Measurements from ENCODE around the gene DLGAP1. TPM values are rescaled to one million over a fixed set of nuclear protein-coding genes. Genes with fewer than 3 reads are reported as not detected.

DLGAP1 gene
- total RNA-seq, 4 donors from 2014 or later = 1.2 to 1.4 (median 1.4) TPM

DNA sequence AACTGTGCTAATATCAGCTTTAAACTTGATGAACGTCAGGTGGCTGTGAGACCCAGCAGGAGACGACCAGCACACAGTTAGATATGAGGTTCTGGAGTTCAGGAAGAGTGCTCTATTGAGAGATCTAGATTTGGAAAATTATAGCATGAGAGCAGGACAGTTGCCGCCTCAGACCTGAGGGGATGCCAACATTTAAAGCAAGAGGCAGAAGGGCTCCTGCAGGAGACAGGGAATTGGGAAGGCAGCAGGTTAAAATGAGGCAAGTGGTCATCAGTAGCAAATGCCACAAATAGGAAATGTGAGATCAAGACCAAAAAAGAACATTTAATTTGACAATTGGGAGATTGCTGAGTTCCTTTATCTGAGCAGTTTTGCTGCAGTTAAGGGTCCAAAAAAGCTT, 533.3 kb downstream of the DLGAP1 start:
- H3K4me3 ChIP-seq = no peak overlapping the region
- H3K36me3 ChIP-seq = no peaks in the 10 kb centered on the region
- peaks cover 0 to 3% (median 0%) of the 10 kb centered on the region in 4 donors for H3K4me1 ChIP-seq
- WGBS = 67% methylated on average over 3 of the region's 3 CpGs
- no peak overlapping the region for H3K27ac ChIP-seq (replicated peaks in 1 of 4)
- intact Hi-C loops (cut with DNase I) = no loop called here
- no peak for TF ChIP-seq POLR2AphosphoS5 (IDR thresholded peaks at IDR 0.05)
- TF ChIP-seq POLR2A (IDR thresholded peaks at IDR 0.05; ENCODE audit: low read depth) = no peak
- no peak for TF ChIP-seq EP300 (IDR thresholded peaks at IDR 0.05)
- TF ChIP-seq CTCF (IDR thresholded peaks at IDR 0.05) = no peak
- peaks cover 0 to 4% (median 0%) of the 10 kb centered on the region in 4 donors for H3K27me3 ChIP-seq
- H3K9me3 ChIP-seq = no peaks in the 10 kb centered on the region
- DNase-seq (ENCODE audit: extremely low spot score) = no peak

- Histone ChIP-seq H3K4me1 (peaks cover 0 to 3% (median 0%) of the 10 kb centered on the region in 4 donors), H3K36me3 (no peaks in the 10 kb centered on the region), H3K4me3 (no peak overlapping the region), H3K27ac (replicated peaks in 1 of 4) (no peak overlapping the region), H3K27me3 (peaks cover 0 to 4% (median 0%) of the 10 kb centered on the region in 4 donors), H3K9me3 (no peaks in the 10 kb centered on the region)
- intact Hi-C loops (cut with DNase I) = no loop called here
- no peak for DNase-seq (ENCODE audit: extremely low spot score)
- TF ChIP-seq POLR2A (IDR thresholded peaks at IDR 0.05; ENCODE audit: low read depth) (no peak), CTCF (IDR thresholded peaks at IDR 0.05) (no peak), POLR2AphosphoS5 (IDR thresholded peaks at IDR 0.05) (no peak), EP300 (IDR thresholded peaks at IDR 0.05) (no peak)
- 76% methylated on average over 2 of the region's 2 CpGs for WGBS
Observed at GRCh38 chr18:3920832-3921231, 534.3 kb downstream of the DLGAP1 start.

DNA sequence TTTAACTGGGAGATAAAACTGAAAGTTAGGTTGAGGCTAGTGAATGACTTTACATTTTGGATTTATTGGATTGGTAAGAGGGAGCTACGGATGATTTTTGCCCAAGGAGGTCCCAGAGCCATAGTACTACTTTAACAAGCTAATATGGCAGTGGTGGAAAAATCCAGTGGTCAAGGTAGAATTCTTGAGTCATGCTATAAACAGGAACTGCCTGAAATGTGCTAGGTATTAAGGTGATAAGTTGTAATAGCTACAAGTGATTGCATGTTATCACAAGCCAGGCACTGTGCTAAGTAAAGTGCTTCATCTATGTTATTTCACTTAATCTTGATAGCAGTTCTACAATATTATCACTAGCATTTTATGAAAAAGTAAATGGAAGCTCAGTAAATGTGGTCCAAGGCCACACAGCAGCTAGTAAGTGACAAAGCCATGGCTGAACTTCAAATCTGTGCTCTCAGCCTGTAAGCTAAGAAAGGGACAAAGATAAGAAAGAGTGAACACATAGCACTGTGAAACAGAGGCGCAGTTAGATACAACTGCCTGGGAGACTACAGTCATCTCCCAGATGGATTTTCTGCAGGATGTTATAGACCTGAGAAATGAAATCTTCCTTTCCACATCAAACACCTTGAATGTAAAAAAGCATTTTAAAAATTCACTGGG, 535.6 kb downstream of the DLGAP1 start:
- Histone ChIP-seq H3K36me3 (no peaks in the 10 kb centered on the region), H3K27me3 (no peaks in the 10 kb centered on the region), H3K27ac (replicated peaks in 1 of 4) (no peak overlapping the region), H3K4me3 (no peak overlapping the region), H3K4me1 (peaks cover 0 to 6% (median 0%) of the 10 kb centered on the region in 4 donors), H3K9me3 (no peaks in the 10 kb centered on the region)
- intact Hi-C loops (cut with DNase I) = no loop called here
- DNase-seq (ENCODE audit: extremely low spot score) = peak; percentile 19
- 89% methylated on average over 2 of the region's 2 CpGs for WGBS
- TF ChIP-seq POLR2A (IDR thresholded peaks at IDR 0.05; ENCODE audit: low read depth) = no peak
- no peak for TF ChIP-seq POLR2AphosphoS5 (IDR thresholded peaks at IDR 0.05)
- TF ChIP-seq CTCF (IDR thresholded peaks at IDR 0.05) = no peak
- TF ChIP-seq EP300 (IDR thresholded peaks at IDR 0.05) = no peak

- Histone ChIP-seq H3K4me3 (no peak overlapping the region), H3K27me3 (no peaks in the 10 kb centered on the region), H3K9me3 (no peaks in the 10 kb centered on the region), H3K27ac (replicated peaks in 1 of 4) (no peak overlapping the region), H3K4me1 (peaks cover 0 to 5% (median 0%) of the 10 kb centered on the region in 4 donors), H3K36me3 (no peaks in the 10 kb centered on the region)
- TF ChIP-seq POLR2AphosphoS5 (IDR thresholded peaks at IDR 0.05) (no peak), CTCF (IDR thresholded peaks at IDR 0.05) (no peak), POLR2A (IDR thresholded peaks at IDR 0.05; ENCODE audit: low read depth) (no peak), EP300 (IDR thresholded peaks at IDR 0.05) (no peak)
- DNase-seq (ENCODE audit: extremely low spot score) = peak; percentile 89
- intact Hi-C loops (cut with DNase I) = no loop called here
- 74% methylated on average over 7 of the region's 7 CpGs for whole genome bisulfite sequencing
Observed at GRCh38 chr18:3916082-3916481, 539.0 kb downstream of the DLGAP1 start.
